DND-41 (cell line): Measurements from ENCODE around the gene TULP4.

Source experiments
- ATAC-seq: fragments of 200-7000 bp; cut with Tn5 transposase; 3 replicates; pipeline ENCODE4 v1.9.1; 2021; ENCODE audit warnings: low read depth; ENCODE audit not compliant: insufficient read depth
- DNase-seq: peaks from one replicate; pipeline ENCODE4 v3.0.0-alpha.2; 2020
- H2AFZ ChIP-seq: 2 replicates; pipeline ENCODE4 v1.6.0; 2012; ENCODE audit warnings: low read depth, low read length
- H3K27ac ChIP-seq: 2 replicates; pipeline ENCODE4 v1.5.1; 2012; ENCODE audit warnings: low read length, inconsistent platforms
- H3K27me3 ChIP-seq: fragments of 200-600 bp; sonication (generic); 2 replicates; pipeline ENCODE4 v1.6.0; 2012; ENCODE audit warnings: low read length, mild to moderate bottlenecking, inconsistent platforms; ENCODE audit not compliant: insufficient read depth, poor library complexity
- H3K36me3 ChIP-seq: 2 replicates; pipeline ENCODE4 v1.5.1; 2012; ENCODE audit warnings: low read length, inconsistent platforms; ENCODE audit not compliant: insufficient read depth
- H3K4me1 ChIP-seq: 2 replicates; pipeline ENCODE4 v1.5.1; 2012; ENCODE audit warnings: mild to moderate bottlenecking, low read length; ENCODE audit not compliant: insufficient read depth
- H3K4me2 ChIP-seq: 2 replicates; pipeline ENCODE4 v1.6.0; 2012; ENCODE audit warnings: mild to moderate bottlenecking, moderate library complexity, low read length, inconsistent platforms; ENCODE audit not compliant: insufficient read depth
- H3K4me3 ChIP-seq, 2 experiments: fragments of 200-600 bp in 1 of 2; shearing (Covaris generic) in 1 of 2; 2 replicates each; pipeline ENCODE4 v1.5.1; 2012 to 2016; ENCODE audit warnings: inconsistent platforms in 2 of 2, low read length in 2 of 2, mild to moderate bottlenecking in 2 of 2, low read depth in 1 of 2, moderate library complexity in 1 of 2
- H3K79me2 ChIP-seq: 2 replicates; pipeline ENCODE4 v1.6.0; 2012; ENCODE audit warnings: low read length, inconsistent platforms; ENCODE audit not compliant: insufficient read depth
- H3K9ac ChIP-seq: 2 replicates; pipeline ENCODE4 v1.6.0; 2012; ENCODE audit warnings: low read depth, mild to moderate bottlenecking, inconsistent platforms, low read length, moderate library complexity
- H3K9me3 ChIP-seq: 2 replicates; pipeline ENCODE4 v1.5.1; 2012; ENCODE audit warnings: low read length, moderate library complexity, mild to moderate bottlenecking, inconsistent platforms; ENCODE audit not compliant: insufficient read depth, severe bottlenecking
- H4K20me1 ChIP-seq: 2 replicates; pipeline ENCODE4 v1.6.0; 2012; ENCODE audit warnings: low read length; ENCODE audit not compliant: insufficient read depth
- CTCF ChIP-seq: IDR thresholded peaks from 2 replicates; pipeline ENCODE4 v1.5.1; 2012; ENCODE audit warnings: borderline replicate concordance, low read length, moderate library complexity, mild to moderate bottlenecking; ENCODE audit not compliant: poor library complexity, severe bottlenecking; ENCODE audit errors: extremely low read depth
- EZH2 ChIP-seq: IDR thresholded peaks from 3 replicates; pipeline ENCODE4 v1.6.1; 2012; ENCODE audit warnings: borderline replicate concordance, low read depth, mild to moderate bottlenecking, moderate library complexity, low read length, inconsistent platforms; ENCODE audit not compliant: severe bottlenecking

Gene TULP4

GRCh38 chr6:158379336-158379735 is 67.1 kb downstream of the TULP4 start:
- no peak overlapping the region for H3K27ac ChIP-seq
- H2AFZ ChIP-seq, result no peak overlapping the region
- no peaks in the 10 kb centered on the region for H3K9me3 ChIP-seq
- no peaks in the 10 kb centered on the region for H3K27me3 ChIP-seq
- H3K9ac ChIP-seq, result no peak overlapping the region
- H3K36me3 ChIP-seq, result no peaks in the 10 kb centered on the region
- peaks cover 23% of the 10 kb centered on the region for H4K20me1 ChIP-seq
- no peak overlapping the region for H3K4me3 ChIP-seq
- no peak overlapping the region for H3K4me2 ChIP-seq
- ATAC-seq (no peak), DNase-seq (no peak)
- TF ChIP-seq CTCF (no peak), EZH2 (no peak)
- H3K79me2 ChIP-seq, result peaks cover 5% of the 10 kb centered on the region; the same call in 1 of the 2 replicates
- no peaks in the 10 kb centered on the region for H3K4me1 ChIP-seq

DNA sequence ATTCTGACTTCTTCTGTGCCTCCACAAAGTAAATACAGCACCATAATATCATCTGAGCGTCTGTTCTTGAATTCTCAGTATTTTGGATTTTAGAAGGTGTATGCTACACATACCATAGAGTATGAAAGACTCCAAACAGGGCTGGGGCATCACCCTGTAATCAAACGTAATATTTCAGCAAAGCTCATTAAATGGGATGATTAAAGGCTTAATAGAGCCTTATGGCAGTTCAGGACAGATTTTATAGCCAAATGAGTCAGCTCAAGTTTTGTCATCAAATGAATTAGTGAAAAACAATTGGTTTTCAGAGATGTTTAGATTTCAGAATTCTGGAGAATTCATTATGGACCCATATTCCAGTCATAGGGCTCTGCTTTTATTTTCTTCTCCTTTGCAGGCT is 68.9 kb downstream of the TULP4 start:
- H3K27ac ChIP-seq, result no peak overlapping the region
- no peak overlapping the region for H3K9ac ChIP-seq
- TF ChIP-seq EZH2 (no peak), CTCF (no peak)
- no peaks in the 10 kb centered on the region for H3K27me3 ChIP-seq
- DNase-seq, result no peak
- ATAC-seq, result no peak
- no peaks in the 10 kb centered on the region for H3K4me1 ChIP-seq
- H3K36me3 ChIP-seq, result no peaks in the 10 kb centered on the region
- no peak overlapping the region for H2AFZ ChIP-seq
- no peak overlapping the region for H3K4me2 ChIP-seq
- H4K20me1 ChIP-seq, result peaks cover 22% of the 10 kb centered on the region
- peaks cover 11% of the 10 kb centered on the region for H3K79me2 ChIP-seq
- no peaks in the 10 kb centered on the region for H3K9me3 ChIP-seq
- no peak overlapping the region for H3K4me3 ChIP-seq

- no peak for ATAC-seq
- Histone ChIP-seq H3K27ac (no peak overlapping the region), H3K36me3 (no peaks in the 10 kb centered on the region), H4K20me1 (peaks cover 17% of the 10 kb centered on the region; the same call in 1 of the 2 replicates), H3K9me3 (no peaks in the 10 kb centered on the region), H3K9ac (no peak overlapping the region), H2AFZ (no peak overlapping the region), H3K4me2 (no peak overlapping the region), H3K27me3 (no peaks in the 10 kb centered on the region), H3K4me3 (no peak overlapping the region), H3K4me1 (peaks cover 8% of the 10 kb centered on the region), H3K79me2 (peaks cover 11% of the 10 kb centered on the region)
- TF ChIP-seq CTCF, result no peak
- no peak for TF ChIP-seq EZH2
- DNase-seq, result no peak
These were observed 70.2 kb downstream of the TULP4 start for GRCh38 chr6:158382491-158382890.

DNA sequence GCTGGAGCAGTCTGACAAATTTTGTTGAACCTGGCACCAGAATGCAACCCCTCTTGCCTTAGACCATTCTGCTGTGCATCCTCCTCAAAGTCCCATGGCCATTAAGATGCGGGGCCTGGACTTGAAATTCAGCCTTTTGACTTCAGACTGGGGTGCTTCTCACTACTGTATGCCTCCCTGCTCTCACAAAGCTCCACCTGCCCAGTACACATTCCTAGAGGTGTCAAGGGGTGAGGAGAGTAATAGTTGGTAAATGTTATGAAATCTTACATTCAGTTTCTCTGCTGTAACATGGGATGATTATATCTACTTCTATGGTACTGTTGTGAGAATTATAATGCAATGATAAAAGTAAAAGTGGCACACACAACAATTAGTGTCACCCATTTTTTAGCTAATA is 70.8 kb downstream of the TULP4 start:
- Histone ChIP-seq H3K36me3 (no peaks in the 10 kb centered on the region), H3K79me2 (peaks cover 11% of the 10 kb centered on the region), H3K9ac (no peak overlapping the region), H3K27ac (no peak overlapping the region), H4K20me1 (peaks cover 17% of the 10 kb centered on the region; the same call in 1 of the 2 replicates), H3K4me2 (no peak overlapping the region), H3K4me3 (no peak overlapping the region), H2AFZ (no peak overlapping the region), H3K4me1 (peaks cover 11% of the 10 kb centered on the region), H3K9me3 (no peaks in the 10 kb centered on the region), H3K27me3 (no peaks in the 10 kb centered on the region)
- no peak for TF ChIP-seq EZH2
- ATAC-seq (no peak), DNase-seq (no peak)
